GM21390 (cell line): ENCODE results near the gene ARL4A.
"Not testable (repeated sequence)": the region's sequence is repeated elsewhere in the genome, so short reads cannot be mapped to it uniquely, and the experiment has no call there.

ENCODE experiments used
- ATAC-seq: cut with Tn5 transposase; IDR thresholded peaks from one replicate; pipeline ENCODE4 v1.9.1; 2021; ENCODE audit not compliant: unreplicated experiment

The ARL4A gene

DNA sequence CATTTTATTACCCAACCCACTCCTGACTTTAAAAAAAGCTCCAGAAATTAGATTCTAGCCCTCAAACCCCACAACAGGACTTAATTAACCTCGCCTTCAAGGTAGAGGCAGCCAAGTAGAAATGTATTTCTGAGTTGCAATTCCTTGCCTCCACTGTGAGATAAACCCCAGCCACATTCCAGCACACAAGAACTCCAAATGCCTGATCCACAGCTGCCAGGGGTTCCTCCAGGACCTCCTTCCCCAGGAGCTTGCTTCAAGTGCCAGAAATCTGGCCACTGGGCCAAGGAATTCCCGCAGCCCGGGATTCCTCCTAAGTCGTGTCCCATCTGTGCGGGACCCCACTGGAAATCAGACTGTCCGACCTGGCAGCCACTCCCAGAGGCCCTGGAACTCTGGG, 25.9 kb upstream of the ARL4A start:
- no peak for ATAC-seq

DNA sequence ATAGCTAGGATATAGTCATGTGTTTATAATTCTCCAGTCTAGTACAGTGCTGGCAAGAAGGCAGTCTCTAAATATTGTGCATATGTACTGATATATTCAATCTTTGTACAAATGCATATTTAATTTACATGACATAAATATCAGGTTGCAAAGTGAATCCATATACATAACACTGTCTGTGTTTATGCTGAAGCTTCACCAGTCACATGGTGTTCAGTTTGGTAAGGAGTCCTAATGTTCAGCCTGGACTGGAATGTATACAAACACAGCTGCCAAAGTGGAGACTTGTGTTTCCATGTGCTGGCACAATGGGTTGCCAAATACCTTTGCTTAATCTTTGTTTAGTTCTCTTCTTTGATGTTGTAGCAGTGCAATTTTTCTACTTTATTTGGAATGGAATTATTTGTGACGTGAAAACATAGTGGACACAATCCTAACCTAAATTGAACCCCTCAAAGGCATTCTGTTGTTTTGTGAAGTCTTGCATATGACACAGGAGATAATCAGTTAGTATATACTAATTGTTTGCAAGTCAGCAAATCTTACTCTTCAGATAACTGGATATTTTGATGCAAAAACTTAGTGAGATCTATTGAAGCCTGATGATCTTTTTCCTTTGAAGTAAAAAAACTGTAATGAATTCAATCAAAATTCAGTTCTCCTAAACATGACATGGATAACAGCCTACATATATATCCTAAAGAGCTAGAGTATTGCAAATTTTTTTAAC, 17.3 kb upstream of the ARL4A start:
- no peak for ATAC-seq

DNA sequence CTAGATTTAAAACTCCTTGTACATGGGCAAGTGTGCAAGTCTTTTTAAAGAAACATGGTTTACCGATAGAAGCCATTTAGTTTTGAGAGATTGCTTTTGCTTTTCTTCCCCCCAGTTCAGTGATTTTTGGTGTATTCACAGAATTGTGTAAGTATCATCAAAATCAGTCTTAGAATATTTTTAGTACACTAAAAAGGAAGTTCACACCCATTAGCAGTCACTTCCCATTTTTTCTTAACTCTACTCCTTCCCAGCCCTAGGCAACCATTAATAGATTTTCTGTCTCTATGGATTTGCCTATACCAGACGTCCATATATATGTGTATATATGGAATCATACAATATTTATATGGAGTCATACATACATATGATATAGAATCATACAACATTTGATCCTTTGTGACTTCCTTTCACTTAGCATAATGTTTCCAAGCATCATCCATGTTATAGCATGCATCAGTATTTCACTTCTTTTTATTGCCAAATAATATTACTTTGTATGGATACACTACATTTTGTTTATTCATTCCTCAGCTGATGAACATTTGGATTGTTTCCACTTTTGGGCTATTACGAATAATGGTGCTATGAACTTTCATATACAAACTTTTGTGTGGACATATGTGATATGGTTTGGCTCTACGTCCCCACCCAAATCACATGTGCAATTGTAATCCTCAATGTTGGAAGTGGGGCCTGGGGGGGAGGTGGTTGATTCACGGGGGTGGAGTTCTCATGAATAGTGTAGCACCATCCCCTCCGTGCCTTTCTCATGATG, 16.5 kb upstream of the ARL4A start:
- no peak for ATAC-seq

DNA sequence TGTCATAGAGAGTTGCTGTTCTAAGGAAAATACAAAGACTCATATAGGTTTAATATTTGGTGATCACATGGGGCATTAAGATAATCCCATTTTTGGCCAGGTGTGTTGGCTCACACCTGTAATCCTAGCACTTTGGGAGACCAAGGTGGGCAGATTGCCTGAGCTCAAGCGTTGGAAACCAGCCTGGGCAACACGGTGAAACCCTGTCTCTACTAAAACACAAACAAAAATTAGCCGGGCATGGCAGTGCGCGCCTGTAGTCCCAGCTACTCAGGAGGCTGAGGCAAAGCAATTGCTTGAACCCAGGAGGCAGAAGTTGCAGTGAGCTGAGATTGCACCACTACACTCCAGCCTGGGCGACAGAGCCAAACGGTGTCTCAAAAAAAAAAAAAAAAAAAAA, 14.0 kb upstream of the ARL4A start:
- ATAC-seq = not testable (repeated sequence)

DNA sequence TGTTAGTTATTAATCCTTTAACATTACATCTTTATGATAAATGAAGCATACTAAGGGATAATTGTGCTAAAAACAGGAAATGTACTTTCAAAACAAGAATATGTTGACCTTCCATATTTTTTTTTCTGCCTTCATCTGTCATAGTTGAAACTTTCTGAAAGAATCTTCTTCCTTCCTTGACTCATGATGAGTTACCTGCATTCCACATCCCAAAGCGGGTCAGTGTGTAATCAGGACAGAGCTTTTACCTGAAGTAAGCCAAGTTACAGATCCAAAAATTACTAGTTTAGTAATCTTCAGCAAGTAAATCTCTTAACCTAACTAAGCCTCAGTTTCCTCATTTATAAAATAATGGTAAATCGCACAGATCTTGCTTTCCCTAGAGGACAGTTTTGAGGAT, 13.4 kb upstream of the ARL4A start:
- no peak for ATAC-seq

DNA sequence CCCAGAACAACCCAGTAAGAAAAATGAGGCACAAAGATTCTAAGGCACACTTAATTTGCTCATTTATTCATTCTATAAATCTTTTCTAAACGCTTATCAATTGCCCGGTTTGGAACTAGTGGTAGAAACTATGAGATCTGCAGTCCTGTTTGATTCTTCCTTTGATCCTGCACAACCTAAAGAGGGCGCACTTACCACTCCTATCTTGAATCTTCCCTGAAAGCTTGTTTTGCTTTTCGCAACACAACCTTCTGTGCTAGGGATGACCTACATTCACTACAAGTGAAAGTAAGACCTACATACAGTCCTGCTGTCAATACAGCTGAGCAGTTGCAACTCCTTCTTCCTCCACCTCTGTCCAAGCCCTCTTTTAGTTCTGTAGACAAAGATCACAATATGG, 12.6 kb upstream of the ARL4A start:
- ATAC-seq = peak; percentile 68

DNA sequence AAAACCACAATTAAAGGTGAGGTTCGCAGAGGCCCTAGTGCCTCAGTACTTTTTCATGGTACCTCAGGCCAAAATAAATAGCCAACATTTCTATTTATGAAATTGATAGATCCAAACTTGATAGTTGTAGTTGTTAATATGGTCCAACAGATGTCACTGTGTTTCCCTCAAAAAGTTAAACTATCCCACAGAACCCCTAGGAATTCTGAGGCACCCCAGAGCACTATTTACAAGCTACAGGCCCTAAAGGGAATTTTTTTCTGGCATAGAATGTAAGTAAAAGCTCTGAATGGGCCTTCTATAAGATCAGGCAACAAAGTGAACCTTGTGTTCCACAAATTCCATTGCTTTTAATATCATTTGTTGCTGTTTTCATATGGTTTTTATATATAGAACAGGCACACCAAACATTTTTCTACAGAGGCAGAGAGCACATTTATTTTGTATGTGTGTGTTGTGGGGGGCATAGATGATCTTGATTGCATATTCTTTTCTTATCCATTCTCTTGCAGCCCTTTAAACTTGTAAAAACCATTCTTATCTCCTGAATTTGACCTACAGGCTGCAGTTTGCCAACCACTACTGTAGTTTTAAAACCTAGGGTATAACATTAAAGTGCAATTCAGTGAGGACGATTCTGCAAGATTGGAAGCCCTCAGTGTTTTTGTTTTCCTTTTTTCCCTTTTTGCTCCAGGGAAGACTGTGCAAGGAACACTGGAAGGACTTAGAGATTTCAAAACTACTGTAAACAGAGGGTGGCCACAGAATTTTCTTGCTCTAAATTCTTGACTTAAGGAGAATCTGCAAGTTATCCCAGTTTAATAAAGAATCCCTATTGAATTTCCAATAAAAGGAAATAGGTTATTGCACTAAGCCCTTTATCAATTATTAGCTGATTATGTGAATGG, 3.5 kb upstream of the ARL4A start:
- ATAC-seq = no peak

DNA sequence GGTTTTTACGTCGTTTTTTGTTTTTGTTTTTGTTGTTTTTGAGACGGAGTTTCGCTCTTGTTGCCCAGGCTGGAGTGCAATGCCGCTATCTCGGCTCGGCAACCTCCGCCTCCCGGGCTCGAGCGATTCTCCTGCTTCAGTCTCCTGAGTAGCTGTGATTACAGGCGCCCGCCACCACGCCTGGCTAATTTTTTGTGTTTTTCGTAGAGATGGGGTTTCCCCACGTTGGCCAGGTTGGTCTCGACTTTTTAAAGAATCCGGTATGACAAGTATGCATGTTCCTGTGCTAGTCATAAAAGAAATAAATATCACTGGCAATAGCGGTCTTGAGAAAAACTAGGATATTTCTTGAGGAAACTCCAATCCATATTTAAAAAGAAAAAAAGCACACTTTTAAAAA, 2.7 kb upstream of the ARL4A start:
- ATAC-seq = no peak

DNA sequence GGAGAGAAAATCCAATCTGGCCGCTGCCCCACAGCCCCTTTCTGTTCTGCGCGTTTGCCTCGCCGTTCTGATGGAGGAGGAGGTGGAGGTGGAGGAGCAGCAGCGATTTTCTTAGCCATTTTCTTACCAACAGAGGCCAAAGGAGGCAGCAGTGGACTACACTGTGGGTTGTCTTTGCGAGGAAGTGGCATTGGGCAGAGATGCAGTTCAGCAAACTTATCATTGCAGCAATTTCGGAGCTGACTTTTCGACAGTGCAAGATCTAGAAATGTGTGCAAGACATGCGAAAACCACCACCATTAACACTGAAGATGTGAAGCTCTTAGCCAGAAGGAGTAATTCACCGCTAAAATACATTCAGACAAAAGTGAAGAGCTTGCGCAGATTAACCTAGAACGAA, 1.9 kb upstream of the ARL4A start:
- no peak for ATAC-seq

DNA sequence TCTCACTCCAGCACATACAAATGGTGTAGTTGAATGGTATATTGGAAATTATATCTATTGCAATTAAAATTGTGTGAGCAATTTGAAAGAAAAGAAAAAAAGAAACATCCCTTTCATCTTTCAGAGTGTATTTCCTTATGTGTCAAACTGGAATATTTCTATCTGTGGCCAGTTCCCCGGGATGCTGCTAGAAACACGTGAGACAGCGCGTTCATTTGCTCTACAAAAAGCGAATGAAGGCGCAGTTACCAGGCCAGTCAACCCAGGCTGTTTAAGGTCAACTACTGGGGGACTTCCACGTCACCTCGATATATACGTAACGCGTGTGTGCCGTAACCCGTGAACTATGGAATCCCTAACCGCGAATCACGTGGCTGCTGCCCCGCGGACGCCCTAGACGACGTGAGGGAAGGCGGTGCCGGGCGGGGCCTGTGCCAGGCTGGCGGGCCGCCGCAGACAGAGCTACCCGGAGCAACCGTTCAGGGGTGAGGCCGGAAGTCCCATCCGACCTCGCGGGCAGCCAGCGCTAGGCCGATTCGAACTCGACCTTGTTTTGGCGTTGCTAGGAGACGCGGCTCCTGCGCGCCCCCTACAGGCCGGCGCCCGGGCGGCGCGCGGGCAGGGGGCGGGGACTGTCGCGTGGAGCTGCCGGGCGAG, 1.1 kb upstream of the ARL4A start:
- ATAC-seq = peak; percentile 88

DNA sequence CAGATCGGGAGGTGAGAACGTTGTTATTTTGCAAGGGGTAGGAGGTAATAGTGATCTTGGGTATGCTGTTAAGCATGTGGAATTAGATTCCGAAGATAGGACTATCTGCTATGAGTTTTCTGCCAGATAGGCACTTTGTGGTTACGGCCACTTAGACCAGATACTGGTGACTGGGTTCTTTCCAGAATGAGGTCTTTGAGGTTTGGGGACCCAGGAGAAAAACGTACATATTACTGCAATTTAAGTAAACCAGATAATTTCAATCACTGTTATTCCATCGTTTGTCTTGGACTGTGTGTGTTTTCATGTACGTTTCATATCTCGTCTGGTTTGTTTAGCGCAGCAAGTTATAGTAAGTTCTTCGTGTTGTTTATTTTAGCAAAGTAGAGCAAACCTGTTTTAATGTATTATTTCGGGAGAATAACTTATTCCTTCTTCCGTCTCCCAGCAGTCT, 312 bp downstream of the ARL4A start:
- no peak for ATAC-seq

DNA sequence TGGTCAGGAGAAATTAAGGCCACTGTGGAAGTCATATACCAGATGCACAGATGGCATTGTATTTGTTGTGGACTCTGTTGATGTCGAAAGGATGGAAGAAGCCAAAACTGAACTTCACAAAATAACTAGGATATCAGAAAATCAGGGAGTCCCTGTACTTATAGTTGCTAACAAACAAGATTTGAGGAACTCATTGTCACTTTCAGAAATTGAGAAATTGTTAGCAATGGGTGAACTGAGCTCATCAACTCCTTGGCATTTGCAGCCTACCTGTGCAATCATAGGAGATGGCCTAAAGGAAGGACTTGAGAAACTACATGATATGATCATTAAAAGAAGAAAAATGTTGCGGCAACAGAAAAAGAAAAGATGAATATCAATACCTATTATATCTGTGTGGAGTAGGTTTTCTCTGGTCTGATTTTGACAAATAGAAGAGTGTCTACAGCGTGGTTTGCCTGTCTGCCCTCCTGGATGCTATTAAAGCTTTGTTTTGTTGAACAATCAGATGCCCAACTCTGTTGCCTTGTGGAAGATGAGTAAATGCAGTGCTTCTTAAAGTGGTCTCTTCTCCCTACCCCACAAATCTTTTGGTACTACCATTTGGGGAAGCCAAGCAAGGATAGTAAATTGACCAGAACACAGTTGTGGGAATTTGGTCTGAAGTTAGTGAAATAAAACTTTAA, 1.2 kb downstream of the ARL4A start:
- ATAC-seq = not testable (repeated sequence)

DNA sequence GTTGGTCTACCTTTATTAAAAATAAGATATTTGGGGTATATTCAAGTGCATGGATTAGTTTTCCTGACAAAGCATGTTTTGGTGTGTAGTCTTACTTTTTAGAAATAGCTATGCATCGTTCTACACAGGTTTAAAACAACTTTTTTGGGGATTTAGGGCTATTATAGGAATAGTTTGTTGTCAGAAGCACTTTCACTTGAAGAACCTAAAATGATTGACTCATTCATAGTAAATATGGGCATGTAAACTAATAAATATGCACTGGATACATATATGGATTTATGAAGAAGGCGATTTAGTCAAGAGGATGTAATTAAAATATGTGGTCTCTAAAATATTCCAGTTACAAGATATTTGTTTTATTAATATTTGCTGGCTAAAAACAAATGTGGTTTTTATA, 2.0 kb downstream of the ARL4A start:
- ATAC-seq = no peak

DNA sequence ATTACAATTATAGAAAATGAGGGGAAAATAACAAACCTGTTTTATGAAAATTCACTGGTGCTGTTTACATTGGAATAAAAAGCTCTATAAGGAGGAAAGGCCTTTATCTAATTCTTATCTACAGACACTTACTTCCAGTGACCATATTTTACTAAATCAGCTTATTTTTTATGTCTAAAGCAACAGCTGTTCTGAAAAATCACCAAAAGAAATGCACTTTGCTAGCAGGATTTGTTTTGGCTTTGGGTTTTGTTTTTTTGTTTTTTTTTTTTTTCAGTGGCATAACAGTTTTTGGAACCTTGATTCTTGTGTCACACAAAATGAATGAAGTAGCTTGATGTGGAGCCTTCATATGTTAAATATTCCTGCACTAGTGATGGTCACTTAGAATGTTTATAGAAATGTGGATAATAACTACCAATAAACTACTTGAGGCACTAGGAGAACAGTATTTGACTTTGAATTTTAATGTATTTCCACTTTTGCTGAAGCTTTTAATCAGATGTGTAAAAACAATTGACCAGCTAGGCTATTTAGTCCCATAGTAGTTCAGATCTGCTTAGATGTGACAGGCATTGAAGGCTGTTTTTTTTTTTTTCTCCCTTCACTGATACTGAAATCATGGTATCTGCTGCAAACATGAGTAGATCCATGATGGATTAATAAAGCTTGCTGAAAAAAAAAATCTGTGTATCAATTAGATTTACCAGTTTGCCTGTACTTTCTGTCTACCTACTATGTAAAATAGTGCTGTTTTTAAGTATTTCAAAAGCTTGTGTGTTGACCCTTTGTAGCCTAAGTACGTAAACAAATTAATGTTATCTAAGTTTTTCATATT, 2.8 kb downstream of the ARL4A start:
- no peak for ATAC-seq

DNA sequence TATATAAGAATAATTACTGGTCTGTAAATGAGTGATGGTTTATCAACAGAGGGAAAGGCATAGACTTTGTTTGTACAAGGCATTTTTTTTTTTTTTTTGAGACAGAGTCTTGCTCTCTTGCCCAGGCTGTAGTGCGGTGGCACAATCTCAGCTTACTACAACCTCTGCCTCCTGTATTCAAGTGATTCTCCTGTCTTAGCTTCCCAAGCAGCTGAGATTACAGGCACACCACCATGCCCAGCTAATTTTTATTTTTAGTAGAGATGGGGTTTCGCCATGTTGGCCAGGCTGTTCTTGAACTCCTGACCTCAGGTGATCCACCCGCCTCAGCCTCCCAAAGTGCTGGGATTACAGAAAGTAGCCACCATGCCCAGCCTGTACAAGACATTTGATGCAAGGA, 4.0 kb downstream of the ARL4A start:
- ATAC-seq = not testable (repeated sequence)

DNA sequence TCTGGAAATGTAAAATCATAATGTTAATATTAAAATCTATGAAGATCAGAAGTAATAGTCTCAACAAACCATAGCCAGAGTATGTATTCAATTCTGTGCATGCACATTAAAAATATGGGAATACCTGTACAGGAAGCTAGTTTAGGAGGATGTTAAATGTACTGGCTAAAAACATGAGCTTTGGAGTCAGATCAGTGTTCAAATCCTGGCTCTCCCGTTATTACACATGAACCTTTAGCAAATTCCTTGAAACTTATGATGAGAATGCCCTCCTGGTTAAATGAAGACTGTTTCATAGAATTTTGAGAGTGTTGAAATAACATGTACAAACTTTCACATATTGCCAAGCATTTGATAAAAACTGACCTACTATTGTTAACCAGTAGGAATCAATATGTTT, 4.6 kb downstream of the ARL4A start:
- ATAC-seq = no peak

DNA sequence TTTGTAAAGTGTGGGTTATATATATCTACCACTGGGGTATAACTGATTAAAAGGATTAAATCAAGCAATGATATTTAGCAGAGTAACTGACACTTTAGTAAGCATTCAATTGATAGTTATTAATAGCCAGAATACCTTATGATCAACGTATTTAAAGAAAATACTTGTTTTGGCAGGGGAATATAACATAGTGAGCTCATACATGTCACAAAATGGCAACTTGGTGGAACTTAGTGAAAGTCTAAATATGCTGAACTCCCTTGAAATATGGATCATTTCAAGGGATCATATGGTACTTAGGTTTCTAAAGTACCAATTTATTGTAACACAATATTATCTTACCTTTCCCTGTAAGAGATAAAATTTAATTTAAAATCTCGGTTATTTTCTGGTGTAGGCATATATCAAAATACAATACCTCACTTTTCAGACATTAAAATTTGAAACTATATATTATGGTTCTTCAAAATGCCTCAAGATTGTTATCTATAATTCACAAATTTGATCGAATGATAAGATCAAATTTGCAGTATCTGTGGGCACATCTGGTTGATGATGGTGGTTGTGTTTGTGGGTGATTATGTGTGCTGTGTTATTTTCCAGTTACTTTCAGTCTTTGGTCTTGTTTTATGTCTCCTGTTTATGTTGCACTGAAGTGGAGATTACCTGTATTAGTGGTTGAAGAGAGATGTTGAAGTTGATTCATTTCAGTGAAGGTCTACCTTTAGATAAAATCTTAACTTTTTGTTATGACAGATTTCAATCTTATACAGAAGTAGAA, 5.2 kb downstream of the ARL4A start:
- no peak for ATAC-seq

DNA sequence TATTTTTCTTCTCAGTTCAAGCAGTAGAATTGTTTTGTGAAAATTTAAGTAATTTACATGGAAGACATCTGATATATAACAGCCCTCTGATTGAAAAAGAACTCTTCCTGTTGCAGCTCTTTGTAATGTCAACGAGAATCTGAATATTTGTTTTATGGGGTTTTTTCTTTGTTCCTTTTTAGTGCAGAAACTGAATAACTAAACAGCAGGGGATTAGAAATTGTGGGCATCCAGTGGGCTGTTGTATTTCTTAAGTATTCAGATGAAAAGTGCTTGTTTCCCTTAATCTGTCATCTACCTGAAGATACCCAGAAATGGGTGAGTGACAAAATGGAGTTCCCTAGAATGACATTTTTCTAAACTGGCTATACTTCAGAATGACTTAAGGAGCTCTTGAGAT, 7.4 kb downstream of the ARL4A start:
- no peak for ATAC-seq

DNA sequence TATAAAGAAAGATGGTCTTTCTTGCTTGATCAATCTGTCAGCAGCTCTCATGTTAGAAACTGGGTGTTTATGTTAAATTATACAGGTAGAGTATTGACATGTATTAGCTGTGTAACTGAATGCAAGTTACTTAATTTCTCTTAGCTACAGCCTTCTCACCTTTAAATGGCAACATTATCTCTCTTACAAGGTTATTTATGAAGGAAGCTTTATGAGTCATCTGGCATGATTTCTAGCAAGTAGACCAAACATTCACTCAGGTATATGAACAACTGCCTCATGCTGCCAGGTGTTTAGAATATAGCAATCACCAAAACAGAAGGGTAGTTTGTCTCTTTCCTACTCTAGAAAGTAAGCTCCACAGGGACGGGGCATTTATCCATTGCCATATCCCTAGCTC, 8.5 kb downstream of the ARL4A start:
- ATAC-seq = no peak
